ENCODE measurements around the gene TOX3.

Gene TOX3

DNA sequence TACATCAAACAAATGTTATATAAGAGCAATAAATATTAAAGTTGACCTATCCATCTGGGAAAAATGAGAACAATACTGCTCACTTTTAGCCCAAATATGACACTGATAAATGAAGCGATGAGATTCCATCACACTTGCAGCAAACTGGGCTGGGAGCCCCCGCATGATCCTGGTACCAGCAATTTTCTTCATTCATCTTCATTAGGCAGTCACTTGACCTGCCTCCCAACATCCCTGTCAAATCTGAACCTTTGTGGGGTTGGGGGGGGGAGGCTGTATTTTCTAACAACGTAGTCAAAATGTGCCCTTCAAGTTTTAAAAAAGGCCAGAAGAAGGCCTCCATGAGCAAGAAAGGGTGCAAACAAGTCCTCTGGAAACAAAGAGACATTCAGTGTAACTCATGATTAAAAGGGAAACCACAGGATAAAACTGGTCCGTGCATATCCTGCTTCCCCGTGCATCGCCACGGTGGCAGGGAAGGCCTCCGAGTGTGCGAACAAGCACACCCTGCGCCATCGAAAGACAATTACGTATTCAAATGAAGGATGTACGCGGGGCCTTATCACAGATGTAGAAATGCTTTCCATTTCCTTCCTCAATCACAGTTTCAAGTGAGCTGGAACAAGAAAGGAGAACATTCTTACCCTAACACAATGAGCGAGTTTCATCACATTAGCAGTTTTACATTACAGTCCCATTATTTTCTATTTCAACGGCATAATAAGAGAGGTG is 48.4 kb downstream of the TOX3 start:
- Histone ChIP-seq H3K4me1 (ENCODE audit: control insufficient read depth in 1 of 2, insufficient read depth in 2 of 2, low read length in 2 of 2) (peaks cover 7% of the 10 kb centered on the region in 2 donors), H3K27ac (ENCODE audit: low read length) (no peak overlapping the region), H3K36me3 (ENCODE audit: control insufficient read depth in 1 of 2, insufficient read depth in 2 of 2, low read length in 2 of 2) (no peaks in the 10 kb centered on the region), H3K4me3 (ENCODE audit: low read depth in 1 of 2, low read length in 2 of 2) (no peak overlapping the region), H3K9me3 (ENCODE audit: control insufficient read depth in 1 of 2, low read length in 2 of 2) (no peaks in the 10 kb centered on the region), H3K27me3 (ENCODE audit: low read depth, low read length) (no peaks in the 10 kb centered on the region)

- H3K4me1 ChIP-seq (ENCODE audit: control insufficient read depth in 1 of 2, insufficient read depth in 2 of 2, low read length in 2 of 2): peaks cover 7% of the 10 kb centered on the region in 2 donors
- no peaks in the 10 kb centered on the region for H3K36me3 ChIP-seq (ENCODE audit: control insufficient read depth in 1 of 2, insufficient read depth in 2 of 2, low read length in 2 of 2)
- H3K27me3 ChIP-seq (ENCODE audit: low read depth, low read length): no peaks in the 10 kb centered on the region
- H3K4me3 ChIP-seq (ENCODE audit: low read depth in 1 of 2, low read length in 2 of 2): no peak overlapping the region
- H3K9me3 ChIP-seq (ENCODE audit: control insufficient read depth in 1 of 2, low read length in 2 of 2): no peaks in the 10 kb centered on the region
- no peak overlapping the region for H3K27ac ChIP-seq (ENCODE audit: low read length)
Observed at GRCh38 chr16:52497067-52497816, 49.7 kb downstream of the TOX3 start.

DNA sequence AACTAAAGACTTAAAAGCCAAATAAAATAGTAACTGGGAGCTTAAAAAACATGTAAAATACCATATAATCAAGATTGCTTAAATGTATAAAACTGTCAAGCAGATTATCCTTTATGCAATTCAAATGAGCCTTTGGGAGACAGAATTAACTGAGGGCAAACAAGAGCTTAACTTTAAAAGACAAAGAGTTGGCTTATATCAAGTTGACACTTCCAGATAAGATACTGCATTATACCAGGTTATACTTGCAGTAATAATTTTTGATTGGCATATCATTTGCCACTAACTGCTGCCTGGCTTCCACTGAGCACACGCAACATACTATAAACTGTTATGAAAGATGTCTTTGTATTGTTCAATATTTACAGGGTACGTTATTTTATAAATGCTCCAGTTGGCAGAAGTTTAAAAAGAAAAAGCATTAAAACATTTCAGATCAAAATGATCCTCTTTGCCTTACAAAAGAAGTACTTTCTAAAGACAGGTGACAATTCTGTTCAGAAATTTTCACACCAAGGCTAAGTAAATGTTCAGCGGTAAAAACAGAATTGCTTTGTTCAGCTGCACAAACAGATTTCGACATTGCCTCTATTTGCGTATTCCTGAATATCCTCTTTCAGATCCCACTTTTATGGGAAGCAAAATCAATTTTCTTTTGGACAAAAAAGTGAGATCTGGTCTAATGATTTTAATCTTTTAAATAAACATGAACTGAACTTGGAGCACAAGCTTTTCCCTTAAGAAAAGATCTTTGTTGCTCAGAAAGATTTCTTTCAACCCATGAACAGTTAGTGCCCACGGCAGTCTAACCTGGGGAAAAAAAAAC is 50.7 kb downstream of the TOX3 start:
- no peak overlapping the region for H3K4me3 ChIP-seq (ENCODE audit: low read depth in 1 of 2, low read length in 2 of 2)
- no peaks in the 10 kb centered on the region for H3K27me3 ChIP-seq (ENCODE audit: low read depth, low read length)
- no peaks in the 10 kb centered on the region for H3K9me3 ChIP-seq (ENCODE audit: control insufficient read depth in 1 of 2, low read length in 2 of 2)
- H3K4me1 ChIP-seq (ENCODE audit: control insufficient read depth in 1 of 2, insufficient read depth in 2 of 2, low read length in 2 of 2): peaks cover 7% of the 10 kb centered on the region in 2 donors
- no peaks in the 10 kb centered on the region for H3K36me3 ChIP-seq (ENCODE audit: control insufficient read depth in 1 of 2, insufficient read depth in 2 of 2, low read length in 2 of 2)
- no peak overlapping the region for H3K27ac ChIP-seq (ENCODE audit: low read length)

- Histone ChIP-seq H3K27me3 (ENCODE audit: low read depth, low read length) (no peaks in the 10 kb centered on the region), H3K9me3 (ENCODE audit: control insufficient read depth in 1 of 2, low read length in 2 of 2) (no peaks in the 10 kb centered on the region), H3K4me1 (ENCODE audit: control insufficient read depth in 1 of 2, insufficient read depth in 2 of 2, low read length in 2 of 2) (peaks cover 7% of the 10 kb centered on the region in 2 donors), H3K4me3 (ENCODE audit: low read depth in 1 of 2, low read length in 2 of 2) (no peak overlapping the region), H3K27ac (ENCODE audit: low read length) (no peak overlapping the region), H3K36me3 (ENCODE audit: control insufficient read depth in 1 of 2, insufficient read depth in 2 of 2, low read length in 2 of 2) (no peaks in the 10 kb centered on the region)
Observed at GRCh38 chr16:52494621-52495020, 52.3 kb downstream of the TOX3 start.

DNA sequence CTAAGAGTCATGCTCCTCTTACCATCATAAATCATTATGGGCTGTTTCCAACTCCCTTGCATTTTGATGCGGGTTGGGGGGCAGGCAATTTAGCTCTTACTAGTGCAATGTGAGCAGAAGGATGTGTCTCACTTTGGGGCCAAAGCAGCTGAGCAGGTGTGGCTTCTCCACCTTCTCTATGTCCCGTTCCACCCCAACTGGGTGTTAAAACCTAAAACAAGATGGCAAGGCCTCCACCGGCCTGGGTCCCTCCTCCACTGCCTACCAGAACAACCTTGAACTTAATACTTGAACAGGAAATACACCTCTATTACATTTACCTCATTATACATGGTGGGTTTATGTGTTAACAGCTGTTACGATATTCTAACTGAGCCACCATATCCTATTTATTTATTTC is 52.8 kb downstream of the TOX3 start:
- H3K4me3 ChIP-seq (ENCODE audit: low read depth in 1 of 2, low read length in 2 of 2): no peak overlapping the region
- H3K36me3 ChIP-seq (ENCODE audit: control insufficient read depth in 1 of 2, insufficient read depth in 2 of 2, low read length in 2 of 2): no peaks in the 10 kb centered on the region
- H3K9me3 ChIP-seq (ENCODE audit: control insufficient read depth in 1 of 2, low read length in 2 of 2): no peaks in the 10 kb centered on the region
- no peak overlapping the region for H3K27ac ChIP-seq (ENCODE audit: low read length)
- no peaks in the 10 kb centered on the region for H3K27me3 ChIP-seq (ENCODE audit: low read depth, low read length)
- H3K4me1 ChIP-seq (ENCODE audit: control insufficient read depth in 1 of 2, insufficient read depth in 2 of 2, low read length in 2 of 2): peaks cover 7% of the 10 kb centered on the region in 2 donors

- Histone ChIP-seq H3K9me3 (ENCODE audit: control insufficient read depth in 1 of 2, low read length in 2 of 2) (no peaks in the 10 kb centered on the region), H3K4me3 (ENCODE audit: low read depth in 1 of 2, low read length in 2 of 2) (no peak overlapping the region), H3K4me1 (ENCODE audit: control insufficient read depth in 1 of 2, insufficient read depth in 2 of 2, low read length in 2 of 2) (peaks cover 7% of the 10 kb centered on the region in 2 donors), H3K27ac (ENCODE audit: low read length) (no peak overlapping the region), H3K36me3 (ENCODE audit: control insufficient read depth in 1 of 2, insufficient read depth in 2 of 2, low read length in 2 of 2) (no peaks in the 10 kb centered on the region), H3K27me3 (ENCODE audit: low read depth, low read length) (no peaks in the 10 kb centered on the region)
Observed at GRCh38 chr16:52492789-52493357, 54.1 kb downstream of the TOX3 start.

GRCh38 chr16:52491216-52491615 is 55.7 kb downstream of the TOX3 start:
- Histone ChIP-seq H3K4me1 (ENCODE audit: control insufficient read depth in 1 of 2, insufficient read depth in 2 of 2, low read length in 2 of 2) (peaks cover 0 to 3% of the 10 kb centered on the region in 2 donors), H3K36me3 (ENCODE audit: control insufficient read depth in 1 of 2, insufficient read depth in 2 of 2, low read length in 2 of 2) (no peaks in the 10 kb centered on the region), H3K27me3 (ENCODE audit: low read depth, low read length) (no peaks in the 10 kb centered on the region), H3K4me3 (ENCODE audit: low read depth in 1 of 2, low read length in 2 of 2) (no peak overlapping the region), H3K9me3 (ENCODE audit: control insufficient read depth in 1 of 2, low read length in 2 of 2) (no peaks in the 10 kb centered on the region), H3K27ac (ENCODE audit: low read length) (no peak overlapping the region)

DNA sequence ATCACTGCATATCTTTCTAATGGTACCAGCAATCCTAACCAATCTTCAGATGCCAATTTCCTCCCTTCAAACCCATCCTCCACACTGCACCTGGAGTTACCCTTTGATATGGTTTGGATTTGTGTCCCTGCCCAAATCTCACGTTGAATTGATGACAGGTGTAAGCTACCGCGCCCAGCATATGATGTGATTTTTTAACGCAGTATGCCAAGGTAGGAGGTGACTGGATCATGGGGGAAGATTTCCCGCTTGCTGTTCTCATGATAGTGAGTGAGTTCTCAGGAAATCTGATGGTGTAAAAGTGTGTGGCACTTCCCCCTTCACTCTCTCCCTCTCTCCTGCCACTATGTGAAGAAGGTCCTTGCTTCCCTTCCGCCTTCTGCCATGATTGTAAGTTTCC is 57.0 kb downstream of the TOX3 start:
- no peaks in the 10 kb centered on the region for H3K36me3 ChIP-seq (ENCODE audit: control insufficient read depth in 1 of 2, insufficient read depth in 2 of 2, low read length in 2 of 2)
- H3K4me1 ChIP-seq (ENCODE audit: control insufficient read depth in 1 of 2, insufficient read depth in 2 of 2, low read length in 2 of 2): peaks cover 0 to 3% of the 10 kb centered on the region in 2 donors
- no peak overlapping the region for H3K4me3 ChIP-seq (ENCODE audit: low read depth in 1 of 2, low read length in 2 of 2)
- no peaks in the 10 kb centered on the region for H3K9me3 ChIP-seq (ENCODE audit: control insufficient read depth in 1 of 2, low read length in 2 of 2)
- H3K27me3 ChIP-seq (ENCODE audit: low read depth, low read length): no peaks in the 10 kb centered on the region
- no peak overlapping the region for H3K27ac ChIP-seq (ENCODE audit: low read length)

DNA sequence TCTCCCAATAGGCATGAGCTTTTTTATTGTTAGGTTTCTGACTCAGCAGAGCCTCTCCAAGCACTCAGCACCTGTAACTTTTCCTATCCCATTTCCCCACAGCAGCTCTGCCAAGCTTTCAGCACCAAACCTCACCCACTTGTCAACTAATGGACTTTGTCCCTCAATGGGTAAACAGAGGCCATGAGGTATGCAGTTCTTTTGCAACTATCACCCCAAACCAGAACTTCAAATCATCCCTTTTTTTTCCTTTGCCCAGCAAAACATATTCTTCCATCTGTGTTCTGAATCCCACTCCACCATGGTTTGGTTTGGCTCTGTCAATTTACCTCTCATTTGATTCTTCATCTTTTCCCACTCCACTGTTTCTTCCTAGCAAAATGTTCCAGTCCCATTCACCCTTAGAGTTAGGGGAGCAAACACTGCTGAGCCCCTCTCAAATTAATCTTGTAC is 58.1 kb downstream of the TOX3 start:
- no peaks in the 10 kb centered on the region for H3K27me3 ChIP-seq (ENCODE audit: low read depth, low read length)
- no peaks in the 10 kb centered on the region for H3K9me3 ChIP-seq (ENCODE audit: control insufficient read depth in 1 of 2, low read length in 2 of 2)
- H3K4me1 ChIP-seq (ENCODE audit: control insufficient read depth in 1 of 2, insufficient read depth in 2 of 2, low read length in 2 of 2): peaks cover 0 to 3% of the 10 kb centered on the region in 2 donors
- no peak overlapping the region for H3K4me3 ChIP-seq (ENCODE audit: low read depth in 1 of 2, low read length in 2 of 2)
- no peak overlapping the region for H3K27ac ChIP-seq (ENCODE audit: low read length)
- H3K36me3 ChIP-seq (ENCODE audit: control insufficient read depth in 1 of 2, insufficient read depth in 2 of 2, low read length in 2 of 2): no peaks in the 10 kb centered on the region

- Histone ChIP-seq H3K4me3 (ENCODE audit: low read depth in 1 of 2, low read length in 2 of 2) (no peak overlapping the region), H3K9me3 (ENCODE audit: control insufficient read depth in 1 of 2, low read length in 2 of 2) (no peaks in the 10 kb centered on the region), H3K36me3 (ENCODE audit: control insufficient read depth in 1 of 2, insufficient read depth in 2 of 2, low read length in 2 of 2) (no peaks in the 10 kb centered on the region), H3K4me1 (ENCODE audit: control insufficient read depth in 1 of 2, insufficient read depth in 2 of 2, low read length in 2 of 2) (peaks cover 0 to 3% of the 10 kb centered on the region in 2 donors), H3K27ac (ENCODE audit: low read length) (no peak overlapping the region), H3K27me3 (ENCODE audit: low read depth, low read length) (no peaks in the 10 kb centered on the region)
Observed at GRCh38 chr16:52487849-52488457, 59.0 kb downstream of the TOX3 start.

Measured in muscle layer of duodenum (tissue), 2 donors.